Glomerular endothelial cell (primary cell): ENCODE measurements around the gene SRP54. TPM values are rescaled to one million over a fixed set of nuclear protein-coding genes. Genes with fewer than 3 reads are reported as not detected.
A peak's percentile ranks its signal among the peaks of the same experiment; 100 is the strongest.
"Not testable (repeated sequence)": the region's sequence is repeated elsewhere in the genome, so short reads cannot be mapped to it uniquely, and the experiment has no call there.

ENCODE experiments used
- DNase-seq: peaks from one replicate; pipeline ENCODE4 v3.0.0-alpha.2; 2011; ENCODE audit warnings: low read depth, low spot score; ENCODE audit errors: extremely low read depth
- total RNA-seq: library from RNA; depleted of rRNA; stranded (reverse); fragments of >200 nt; gene quantifications from 2 replicates; pipeline ENCODE4 v1.2.3, GENCODE V29; 2015

SRP54 gene
- total RNA-seq, 1 donor from 2014 or later = 68.2 TPM

DNA sequence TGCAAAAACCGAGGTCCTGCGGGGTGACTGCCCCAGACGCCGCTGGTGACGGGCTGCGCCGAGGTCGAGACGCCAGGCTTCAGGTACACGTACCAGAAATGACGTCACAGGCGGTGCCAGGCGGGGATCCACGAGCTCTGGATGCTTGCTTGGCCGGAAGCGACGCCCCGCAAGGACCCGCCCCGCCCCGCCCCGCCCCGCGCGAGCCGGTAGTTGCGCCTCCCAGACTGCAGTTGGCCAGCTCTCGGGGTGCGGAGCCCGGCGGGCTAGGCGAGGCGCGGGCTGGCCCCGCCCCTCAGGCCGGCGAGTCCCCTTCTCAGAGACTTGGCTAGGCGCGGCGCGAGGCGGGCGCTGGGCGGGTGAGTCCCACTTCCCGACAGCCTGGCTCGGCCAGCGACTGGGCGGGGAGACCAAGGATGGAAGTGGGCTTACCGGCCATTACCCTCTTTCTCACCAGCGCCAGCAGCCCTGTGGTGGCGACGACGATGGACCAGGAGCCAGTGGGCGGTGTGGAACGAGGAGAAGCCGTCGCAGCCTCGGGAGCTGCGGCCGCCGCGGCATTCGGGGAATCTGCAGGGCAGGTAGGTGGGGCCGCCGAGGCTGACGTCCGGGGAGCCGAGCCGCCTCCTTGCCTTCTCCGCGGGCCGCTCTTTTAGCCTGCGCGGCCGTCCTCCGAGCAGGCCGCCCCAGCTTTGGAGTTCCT lies 63.4 kb downstream of the SRP54 start, which contains the start of gene FAM177A1:
FAM177A1 (plus strand) TSS at position 225 of the 703 bp plus-strand sequence; CDS start at position 417, 192 bp downstream.
- peak; percentile 70 for DNase-seq

DNA sequence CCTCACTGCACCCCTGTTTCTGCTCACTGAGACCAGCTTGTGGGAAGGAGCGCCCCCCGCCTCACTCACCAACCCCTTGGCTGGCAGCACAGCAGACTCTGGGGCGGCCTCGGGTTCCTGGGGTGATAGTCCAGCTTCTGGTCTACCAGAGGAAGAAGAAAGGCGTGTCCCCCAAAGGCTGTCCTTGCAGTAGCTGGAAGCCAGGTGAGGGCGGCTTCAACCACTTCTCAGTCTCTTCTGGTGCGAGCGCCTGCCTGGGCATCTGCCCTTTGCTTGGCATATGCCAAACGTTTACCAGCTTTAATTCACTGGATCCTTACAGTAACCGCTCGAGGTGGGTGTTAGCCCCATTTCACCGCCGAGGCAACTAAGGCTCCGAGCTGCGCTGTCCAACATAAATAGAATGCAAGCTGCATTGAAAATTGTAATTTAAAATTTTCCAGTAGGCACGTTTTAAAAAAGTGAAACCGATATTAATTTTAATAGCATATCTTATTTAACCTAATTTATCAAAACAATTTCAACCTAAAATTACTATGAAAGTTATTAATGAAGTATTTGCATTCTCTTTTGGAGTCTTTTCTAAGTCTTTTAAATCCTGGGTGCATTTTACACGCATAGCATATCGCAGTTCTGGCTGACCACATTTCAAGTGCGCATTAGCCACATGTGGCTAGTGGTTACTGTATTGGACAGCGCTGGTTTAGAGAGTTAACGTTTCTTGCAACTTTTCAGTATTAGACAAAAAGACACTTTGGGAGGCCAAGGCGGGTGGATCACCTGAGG lies 64.2 kb downstream of the SRP54 start:
- no peak for DNase-seq

DNA sequence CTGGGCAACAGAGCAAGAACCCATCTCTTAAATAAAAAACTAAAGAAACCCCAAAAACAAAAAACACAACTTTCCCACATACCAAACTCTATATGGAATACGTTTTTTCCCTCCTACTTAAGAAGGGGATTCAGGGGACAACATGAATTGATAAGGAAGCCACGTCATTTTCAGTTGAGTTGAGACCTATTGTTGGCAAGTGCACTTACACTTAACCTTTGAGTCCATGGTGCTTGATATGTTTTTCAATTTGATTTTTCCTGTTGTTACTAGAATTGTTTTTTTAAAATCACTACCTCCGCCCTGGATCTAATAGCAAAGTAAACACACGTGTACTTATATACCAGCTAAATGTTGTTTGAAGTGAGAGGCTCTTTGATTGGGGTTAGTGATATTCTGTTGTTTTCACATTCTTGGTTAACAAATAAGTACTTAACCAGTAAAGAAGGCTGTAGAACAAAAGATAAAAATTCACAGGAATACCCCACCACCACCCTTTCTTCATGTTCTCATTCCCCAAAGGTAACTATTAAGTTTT lies 65.3 kb downstream of the SRP54 start:
- no peak for DNase-seq

DNA sequence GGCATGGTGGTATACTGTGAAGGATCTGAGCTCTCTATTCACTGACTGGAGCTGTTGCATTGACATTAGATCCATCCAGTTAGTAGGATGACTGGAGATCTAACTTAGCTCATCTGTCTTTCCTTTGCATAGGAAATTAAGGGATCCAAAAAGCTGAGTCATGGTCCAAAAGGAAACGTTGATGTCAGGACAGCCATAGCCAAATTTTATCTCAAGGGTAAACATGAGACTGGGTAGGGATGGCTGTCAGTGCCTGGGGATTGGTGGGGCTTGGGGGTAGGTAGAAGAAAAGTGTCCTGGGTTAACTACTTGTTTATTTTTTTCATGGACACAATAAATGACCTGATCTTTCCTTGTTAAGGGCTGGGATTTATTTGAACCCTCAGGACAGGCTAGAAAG lies 67.9 kb downstream of the SRP54 start:
- DNase-seq = no peak

DNA sequence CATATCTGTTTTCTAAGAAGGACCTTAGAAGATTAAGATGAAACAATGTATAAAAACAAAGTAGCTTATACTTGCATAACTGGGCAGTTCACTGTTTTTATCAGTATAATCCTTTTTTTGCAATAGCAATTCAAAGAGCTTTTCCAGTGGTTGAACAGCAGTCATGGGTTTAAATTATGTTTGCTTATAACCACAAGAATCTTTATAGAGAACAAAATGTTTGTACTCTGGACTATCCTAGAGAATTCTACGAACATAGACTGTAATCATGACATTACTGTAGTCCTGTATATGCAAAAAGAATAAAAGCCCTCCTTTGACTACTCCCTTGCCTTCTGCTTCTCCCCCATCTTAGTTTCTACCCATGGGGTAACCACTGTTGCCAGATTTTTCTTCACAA lies 69.0 kb downstream of the SRP54 start:
- DNase-seq = no peak

DNA sequence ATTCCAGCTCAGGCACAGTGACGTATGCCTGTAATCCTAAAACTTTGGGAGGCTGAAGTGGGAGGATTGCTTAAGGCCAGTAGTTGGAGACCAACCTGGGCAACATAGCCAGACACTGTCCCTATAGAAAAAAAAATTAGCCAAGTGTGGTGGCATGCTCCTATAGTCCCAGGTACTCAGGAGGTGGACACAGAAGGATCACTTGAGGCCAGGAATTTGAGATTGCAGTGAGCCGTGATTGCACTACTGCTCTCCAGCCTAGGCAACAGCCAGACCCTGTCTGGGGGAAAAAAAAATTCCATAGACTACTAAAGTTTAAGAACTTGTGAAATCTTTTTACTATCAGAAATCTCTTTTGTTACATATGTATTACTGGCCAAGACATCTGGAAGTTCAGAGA lies 69.8 kb downstream of the SRP54 start:
- no peak for DNase-seq

DNA sequence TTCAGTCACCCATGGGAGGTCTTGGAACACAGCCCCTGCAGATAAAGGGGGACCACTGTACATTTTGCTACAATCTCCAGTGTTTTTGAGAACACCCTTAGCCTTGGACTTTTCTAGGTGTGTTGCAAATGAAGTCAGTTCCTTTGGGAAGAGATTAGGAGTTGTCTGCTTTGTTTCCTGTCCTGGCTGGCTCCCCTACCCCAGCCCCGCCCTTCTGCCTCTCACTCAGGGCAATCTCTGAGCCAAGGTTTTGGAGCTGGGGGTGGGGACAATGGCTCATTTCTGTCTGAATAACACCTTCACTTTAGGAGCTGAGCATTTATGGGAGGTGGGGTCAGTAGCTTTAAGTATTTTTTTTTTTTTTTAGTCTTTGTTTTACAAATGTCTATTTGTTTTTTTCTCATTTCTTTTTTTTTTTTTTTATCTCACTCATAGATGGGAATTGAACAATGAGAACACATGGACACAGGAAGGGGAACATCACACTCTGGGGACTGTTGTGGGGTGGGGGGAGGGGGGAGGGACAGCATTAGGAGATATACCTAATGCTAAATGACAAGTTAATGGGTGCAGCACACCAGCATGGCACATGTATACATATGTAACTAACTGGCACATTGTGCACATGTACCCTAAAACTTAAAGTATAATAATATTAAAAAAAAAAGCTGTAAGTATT lies 78.5 kb downstream of the SRP54 start:
- DNase-seq = not testable (repeated sequence)

DNA sequence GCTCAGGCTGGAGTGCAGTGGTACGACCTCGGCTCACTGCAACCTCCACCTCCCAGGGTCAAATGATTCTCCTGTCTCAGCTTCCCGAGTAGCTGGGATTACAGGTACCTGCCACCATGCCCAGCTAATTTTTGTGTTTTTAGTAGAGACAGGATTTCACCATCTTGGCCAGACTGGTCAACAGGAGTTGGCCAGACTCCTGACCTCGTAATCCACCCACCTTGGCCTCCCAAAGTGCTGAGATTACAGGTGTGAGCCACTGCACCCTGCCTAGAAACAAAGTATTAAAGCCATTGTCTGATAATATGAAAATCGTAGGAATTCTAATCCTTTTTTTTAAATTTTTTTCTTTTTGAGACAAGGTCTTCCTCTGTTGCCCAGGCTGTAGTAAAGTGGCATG lies 82.9 kb downstream of the SRP54 start:
- DNase-seq = not testable (repeated sequence)

DNA sequence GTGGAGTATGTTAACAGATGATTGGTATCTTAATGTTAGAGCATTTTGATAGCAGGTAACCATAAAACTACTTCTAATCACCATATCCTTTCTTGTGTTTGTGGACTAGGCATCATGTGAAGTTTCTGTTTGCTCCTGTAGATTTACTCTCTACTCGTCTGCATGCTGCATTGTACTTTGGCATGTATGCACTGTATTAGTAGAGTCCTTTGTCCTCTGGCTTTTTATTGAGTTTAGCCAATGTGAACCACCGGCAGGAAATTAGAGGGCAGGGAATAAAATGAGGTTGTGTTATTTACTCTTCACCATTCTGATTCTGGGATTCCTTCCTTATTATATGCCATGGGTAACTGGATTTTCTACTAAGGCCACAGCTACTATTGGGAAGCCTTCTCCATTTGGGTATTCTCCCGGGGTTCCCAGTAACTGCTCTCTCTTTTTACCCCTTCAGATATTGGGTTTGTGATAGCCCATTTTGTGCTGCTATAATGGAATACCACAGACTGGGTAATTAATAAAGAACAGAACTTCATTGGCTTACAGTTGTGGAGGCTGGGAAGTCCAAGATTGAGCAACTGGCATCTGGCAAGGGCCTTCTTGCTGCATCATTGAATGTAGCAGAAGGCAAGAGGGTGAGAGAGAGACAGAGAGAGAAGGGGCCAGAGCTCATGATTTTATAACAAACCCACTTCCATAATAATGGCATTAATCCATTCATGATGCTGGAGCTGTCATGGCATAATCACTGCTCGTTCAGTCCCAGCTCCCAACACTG lies 85.6 kb downstream of the SRP54 start:
- DNase-seq = no peak

DNA sequence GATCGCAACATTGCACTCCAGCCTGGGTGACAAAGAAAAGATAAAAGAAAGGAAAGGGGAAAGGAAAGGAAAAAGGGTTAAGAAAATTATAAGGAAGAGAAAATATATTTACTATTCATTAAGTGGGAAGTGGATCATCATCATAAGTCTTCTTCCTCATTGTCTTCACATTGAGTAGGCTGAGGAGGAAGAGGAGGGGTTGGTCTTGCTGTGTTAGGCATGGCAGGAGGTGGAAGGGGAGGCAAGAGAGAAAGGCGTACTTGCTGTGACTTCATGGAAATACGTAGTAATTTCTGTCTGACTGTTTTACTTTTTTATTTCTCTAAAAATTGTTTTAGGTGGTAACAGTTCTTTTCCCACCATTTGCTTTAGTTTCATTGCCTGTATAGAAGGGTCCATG lies 89.4 kb downstream of the SRP54 start:
- DNase-seq = no peak

DNA sequence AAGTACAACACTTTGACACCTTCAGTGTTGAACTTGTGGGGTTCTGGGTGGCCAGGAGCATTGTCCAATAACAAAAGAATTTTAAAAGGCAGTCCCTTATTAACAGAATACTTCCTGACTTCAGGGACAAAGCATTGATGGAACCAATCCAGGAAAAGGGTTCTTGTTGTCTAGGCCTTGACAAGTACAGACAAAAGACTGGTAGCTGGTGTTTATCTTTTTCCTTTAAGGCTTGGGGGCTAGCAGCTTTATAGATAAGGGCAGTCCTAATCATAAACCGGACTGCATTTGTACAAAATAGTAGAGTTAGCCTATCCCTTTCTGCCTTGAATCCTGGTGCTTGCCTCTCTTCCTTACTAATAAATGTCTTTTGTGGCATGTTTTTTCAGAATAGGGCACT lies 90.7 kb downstream of the SRP54 start:
- no peak for DNase-seq

DNA sequence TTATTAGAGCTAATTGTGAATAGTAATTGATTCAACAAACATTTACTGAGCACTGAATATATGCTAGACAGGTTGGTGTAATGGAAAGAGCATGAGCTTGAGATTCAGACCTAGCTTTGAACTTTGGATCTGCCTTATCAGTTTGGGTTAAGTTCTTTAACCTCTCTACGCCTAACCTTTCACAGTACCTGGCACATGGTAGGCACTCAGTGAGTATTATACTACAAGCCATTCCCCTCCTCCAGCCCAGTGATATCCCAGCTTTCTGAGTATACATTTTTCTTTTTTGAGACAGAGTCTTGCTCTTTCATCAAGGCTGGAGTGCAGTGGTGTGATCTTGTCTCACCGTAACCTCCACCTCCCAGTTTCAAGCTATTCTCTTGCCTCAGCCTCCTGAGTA lies 95.3 kb downstream of the SRP54 start:
- DNase-seq = no peak

Other genes with a start within 250 kb of the SRP54 start
- 36.9 and 53.4 TPM in 2 replicates for gene BAZ1A, start 107.6 kb upstream of the SRP54 start, total RNA-seq
- gene FAM177A1, start 63.3 kb downstream of the SRP54 start, total RNA-seq = 30.7 and 42.9 TPM in 2 replicates
- 30.9 and 31.2 TPM in 2 replicates for gene PPP2R3C, start 139.0 kb downstream of the SRP54 start, total RNA-seq
- gene PRORP, start 139.6 kb downstream of the SRP54 start, total RNA-seq = 24.8 and 58.6 TPM in 2 replicates